GM19463 (cell line): ENCODE measurements around the gene GIT1.

Experiments used
- ATAC-seq: cut with Tn5 transposase; IDR thresholded peaks from one replicate; pipeline ENCODE4 v1.9.1; 2021; ENCODE audit warnings: mild to moderate bottlenecking, moderate library complexity; ENCODE audit not compliant: unreplicated experiment

GIT1 gene

DNA sequence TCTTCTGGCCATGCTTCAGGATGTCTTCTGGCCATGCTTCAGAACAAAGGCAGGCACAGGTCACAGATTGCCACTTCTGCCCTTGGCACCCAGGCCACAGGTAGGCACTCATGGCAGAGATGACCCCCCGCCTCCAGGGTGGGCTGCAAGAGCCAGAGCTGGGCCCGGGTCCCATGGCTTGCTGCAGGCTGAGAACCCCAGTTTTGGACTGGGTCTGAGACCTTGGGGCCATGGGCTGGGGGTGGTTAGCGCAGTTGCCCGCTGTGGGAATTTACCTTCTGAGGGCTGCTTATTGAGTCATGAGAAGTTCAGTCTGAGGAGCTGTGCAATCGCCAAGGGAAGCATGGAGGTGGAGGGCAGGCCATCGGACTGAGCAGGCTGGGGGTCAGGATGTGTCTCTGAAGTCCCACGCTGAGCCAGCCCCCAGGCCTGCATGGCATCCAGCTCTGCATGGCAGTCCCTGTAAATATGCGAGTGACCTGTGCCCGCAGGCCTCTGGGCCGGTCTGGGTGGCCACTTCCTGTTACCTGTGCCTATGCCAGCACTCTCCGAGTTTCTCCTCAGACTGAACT is 5.2 kb upstream of the GIT1 start:
- no peak for ATAC-seq

DNA sequence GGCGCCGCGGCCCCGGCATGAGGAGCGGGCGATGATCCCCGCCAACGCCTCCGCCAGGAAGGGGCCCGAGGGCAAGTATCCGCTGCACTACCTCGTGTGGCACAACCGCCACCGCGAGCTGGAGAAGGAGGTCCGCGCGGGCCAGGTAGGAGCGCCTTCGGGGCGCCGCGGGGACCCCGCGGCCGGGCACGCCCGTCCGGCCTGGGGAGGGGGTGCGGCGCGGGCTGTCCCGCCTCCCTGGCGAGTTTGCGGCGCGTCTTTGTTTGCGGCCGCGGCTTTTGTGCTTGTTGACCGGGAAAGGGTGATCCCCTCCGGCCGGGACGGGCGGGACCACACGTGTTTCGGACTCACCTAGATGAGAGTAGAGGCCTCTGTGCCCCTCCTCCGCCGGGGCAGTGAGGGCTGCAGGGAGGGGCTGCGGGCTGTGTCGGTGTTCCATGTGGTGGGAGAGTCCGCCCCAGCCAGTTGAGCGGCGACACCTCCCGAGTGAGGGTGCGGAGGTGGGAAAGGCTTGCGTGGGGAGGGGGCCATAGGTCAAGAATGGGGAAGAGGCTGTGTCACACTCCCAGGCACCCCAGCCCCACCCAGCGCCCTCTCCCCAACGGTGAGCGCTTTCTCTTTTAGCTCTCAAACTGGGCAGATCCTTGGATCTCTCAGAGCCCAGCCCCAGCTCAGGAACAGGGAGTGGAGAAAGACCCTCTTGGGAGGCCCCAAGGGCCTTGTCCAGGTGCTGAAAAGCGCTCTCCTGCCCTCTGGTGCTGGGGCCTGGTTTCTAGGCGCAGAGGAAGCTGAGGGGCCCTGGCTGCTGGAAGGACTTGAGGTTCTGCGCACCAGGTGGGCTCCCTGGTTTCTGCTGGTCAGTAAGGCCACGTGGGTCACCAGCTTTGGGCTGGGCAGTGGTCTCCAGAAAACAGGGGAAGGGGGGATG is 4.4 kb upstream of the GIT1 start:
- ATAC-seq: no peak

DNA sequence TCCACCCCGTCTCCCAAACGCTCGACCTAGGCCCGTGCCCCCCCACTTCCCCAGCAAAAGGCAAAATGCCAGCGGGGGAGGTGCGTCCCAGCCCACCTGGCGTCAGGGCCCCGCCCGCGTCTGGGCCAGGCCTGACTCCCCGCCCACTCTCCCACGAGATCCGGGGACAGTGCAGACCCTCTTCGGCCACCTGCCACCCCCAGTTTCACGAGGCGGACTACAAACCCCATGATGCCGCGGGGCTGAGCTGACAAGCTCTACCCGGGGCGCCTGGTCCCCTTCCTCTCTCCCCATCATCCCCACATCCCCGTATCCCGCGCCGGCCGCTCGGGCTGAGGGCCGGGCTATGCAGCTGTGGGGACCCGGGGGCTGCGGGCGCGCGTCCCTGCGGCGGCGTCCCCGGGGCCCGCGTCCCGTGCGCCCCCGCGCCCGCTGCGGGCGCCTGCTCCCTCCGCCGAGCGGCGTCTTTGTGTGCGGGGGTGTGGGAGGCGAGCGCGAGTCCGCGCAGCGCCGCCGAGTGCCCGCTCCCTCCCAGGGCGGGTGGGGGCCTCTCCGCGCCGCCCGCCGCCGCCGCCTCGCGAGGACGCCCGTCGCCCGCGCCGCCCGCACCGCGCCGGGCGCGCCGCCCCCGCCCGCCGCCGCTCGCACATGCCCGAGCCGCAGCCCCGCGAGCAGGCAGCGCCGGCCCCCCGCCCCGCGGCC is 3.6 kb upstream of the GIT1 start, which contains the start of gene ANKRD13B:
Gene ANKRD13B (plus strand): TSS at position 283 of the 702 bp plus-strand sequence. CDS start 490 bp downstream, outside the sequence.
- no peak for ATAC-seq

DNA sequence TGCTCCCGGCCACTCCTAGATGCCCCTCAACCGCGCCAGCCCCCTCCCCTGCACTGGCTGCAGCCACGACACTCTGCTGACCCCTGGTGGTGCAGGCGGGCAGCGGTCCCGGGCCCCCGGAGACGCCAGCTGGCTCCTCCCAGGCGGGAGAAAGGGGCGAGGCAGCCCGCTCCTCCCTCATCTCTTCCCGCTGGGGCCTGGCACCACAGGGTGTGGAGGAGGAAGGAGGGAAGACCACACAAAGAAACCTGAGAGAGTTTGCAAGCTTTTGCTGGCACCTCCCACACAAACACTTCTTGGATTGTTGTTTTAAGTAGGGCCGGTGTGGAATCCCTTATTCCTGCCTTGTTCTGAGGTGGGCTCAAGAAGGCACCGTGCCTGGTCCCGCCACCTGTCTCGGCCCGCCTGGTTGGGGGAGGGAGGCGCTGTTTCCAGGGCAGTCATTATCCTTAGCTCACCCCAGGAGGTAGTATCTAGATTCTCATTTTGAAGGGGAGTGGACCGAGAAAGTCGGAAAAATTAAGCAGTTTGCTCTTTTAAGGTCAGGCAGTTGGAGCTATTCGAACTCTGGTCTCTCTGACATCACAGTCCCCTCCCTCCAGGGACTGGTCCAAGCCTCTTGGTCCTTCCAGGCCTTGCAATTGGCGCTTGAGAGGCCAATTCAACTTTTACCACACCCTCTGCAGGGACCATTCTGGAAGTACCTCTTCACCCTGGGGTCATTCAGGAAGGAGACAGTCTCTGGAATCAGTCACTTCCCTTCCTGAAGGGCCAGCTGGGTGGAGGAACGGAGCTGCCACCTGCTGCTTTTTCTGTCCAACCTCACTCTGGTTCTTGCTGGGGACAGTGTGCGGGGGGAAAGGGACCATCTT is 2.5 kb upstream of the GIT1 start:
- ATAC-seq: peak; percentile 40

DNA sequence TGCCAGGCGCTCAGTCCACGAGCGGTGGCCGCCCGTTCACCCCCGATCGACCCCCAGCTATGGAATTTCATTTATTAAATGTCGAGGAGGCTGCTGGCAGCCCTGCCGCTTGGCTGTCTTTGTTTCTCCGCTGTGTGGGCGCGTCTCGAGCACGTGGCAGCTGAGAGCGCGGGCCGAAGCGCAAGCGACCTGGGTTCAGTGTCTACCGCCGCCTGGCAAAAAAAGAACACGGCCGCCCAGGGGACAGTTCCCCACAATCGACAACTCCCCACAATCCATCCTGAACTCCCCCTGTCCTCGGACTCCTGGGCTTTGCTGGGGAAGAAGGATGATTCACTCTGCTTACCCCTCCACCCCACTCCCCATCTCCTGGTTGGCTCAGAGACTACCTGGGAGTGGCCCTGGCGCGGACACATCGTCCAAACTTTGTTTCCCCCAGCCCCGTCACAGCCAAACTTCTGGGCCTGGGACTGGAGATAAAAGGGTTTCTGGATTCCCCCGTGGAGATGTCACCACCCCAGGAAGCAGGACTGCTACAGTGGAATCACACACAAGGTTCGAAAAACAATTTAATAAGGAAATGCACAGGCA is 1.8 kb upstream of the GIT1 start:
- no peak for ATAC-seq

DNA sequence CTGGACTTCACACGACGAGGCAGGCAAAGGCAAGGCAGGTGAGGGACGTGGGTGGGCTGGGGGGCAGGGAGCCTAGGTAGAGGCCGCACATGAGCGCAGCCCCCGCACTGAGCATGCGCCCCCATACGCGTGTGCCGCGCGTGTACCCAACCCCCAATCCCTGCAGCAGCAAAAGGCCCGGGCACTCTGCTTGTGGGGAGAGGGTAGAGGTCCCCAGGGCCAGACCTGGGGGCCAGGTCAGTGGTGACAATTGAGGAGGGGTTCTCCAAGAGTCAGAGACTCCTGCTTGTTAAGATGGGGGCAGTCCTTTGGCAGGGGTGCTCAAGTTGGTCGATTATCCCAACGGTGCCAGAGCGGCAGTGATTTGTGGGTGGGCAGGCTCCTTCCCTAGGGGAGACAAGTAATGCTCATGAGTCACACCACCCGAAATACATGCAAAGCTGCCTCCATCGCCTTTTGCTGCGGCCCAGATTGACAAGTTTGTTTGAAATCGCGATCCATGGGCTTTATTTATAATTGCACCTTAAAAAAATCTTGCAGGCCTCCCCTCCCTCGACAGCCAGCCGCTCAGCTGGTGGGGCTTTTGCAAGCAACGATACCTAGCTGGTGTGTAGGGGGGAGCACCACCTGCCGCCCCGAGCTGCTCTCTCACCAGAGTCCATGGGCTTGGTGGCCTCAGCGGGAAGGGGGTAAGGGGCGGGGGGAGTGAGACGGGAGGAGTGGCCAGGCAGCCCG is 1.1 kb upstream of the GIT1 start:
- no peak for ATAC-seq

DNA sequence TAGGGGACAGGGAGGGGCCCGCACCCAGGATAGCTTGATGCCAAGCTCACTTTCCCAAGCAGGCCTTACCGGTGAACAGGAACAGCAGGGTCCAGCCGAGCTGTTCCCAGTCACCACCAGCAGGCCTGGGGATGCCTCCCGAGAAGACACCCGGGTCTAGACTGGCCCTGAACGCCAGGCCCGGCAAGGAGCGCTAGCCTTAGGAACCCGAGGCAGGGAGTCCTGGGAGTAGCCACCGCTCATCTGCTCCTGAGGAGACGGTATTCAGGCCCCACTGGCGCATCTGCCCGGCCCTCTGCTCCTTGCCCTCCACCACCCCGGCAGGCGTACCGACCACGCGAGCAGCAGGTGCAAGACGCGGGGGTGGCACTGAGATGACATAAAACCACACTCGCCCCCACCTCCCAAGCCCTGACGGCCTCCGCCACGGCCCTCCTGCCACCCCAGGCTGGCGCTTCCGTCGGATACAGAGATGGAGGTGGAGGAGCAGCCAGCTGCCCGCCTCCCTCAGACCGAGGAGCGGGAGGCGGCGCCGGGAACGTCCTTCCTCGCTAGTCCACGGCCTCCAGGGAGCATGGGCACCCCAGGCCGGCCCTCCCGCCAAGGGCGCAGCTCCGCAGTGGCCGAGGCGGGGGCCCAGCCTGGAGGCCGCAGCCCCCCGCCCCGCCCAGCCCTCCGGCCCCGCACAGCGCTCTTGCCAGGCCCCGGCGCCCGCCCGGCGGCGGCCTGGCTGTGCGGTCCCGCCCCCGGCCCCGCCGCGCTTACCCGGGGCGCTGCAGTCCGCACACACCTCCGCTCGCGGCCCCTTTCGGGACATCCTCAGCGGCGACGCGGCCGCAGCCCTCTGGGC is 661 bp downstream of the GIT1 start:
- peak; percentile 13 for ATAC-seq

DNA sequence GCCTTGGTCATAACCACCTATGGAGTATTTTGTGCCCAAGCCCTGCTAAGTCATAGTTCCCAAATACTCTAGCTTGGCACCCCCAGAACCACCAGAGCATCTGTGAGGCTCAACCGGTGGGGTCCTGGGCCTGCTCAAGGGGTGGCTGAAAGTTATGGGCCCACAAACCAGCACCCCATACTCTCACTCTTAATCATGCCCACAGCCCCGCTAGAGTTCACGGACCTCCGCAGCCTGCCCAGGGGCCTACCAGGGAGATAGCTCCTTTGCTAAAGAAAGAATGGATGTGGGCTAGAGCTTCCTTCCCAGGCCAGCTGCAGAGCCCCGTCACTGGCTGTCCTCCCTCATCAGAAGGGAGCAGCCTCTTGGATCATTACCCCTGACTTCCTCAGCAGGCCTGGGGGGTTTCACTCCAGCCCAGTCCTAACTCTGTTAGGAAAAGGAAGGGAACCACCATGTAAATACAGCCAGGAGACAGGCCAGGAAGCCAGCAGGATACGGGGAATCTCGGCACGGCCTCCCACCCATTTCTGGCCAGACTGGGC is 1.4 kb downstream of the GIT1 start:
- no peak for ATAC-seq

DNA sequence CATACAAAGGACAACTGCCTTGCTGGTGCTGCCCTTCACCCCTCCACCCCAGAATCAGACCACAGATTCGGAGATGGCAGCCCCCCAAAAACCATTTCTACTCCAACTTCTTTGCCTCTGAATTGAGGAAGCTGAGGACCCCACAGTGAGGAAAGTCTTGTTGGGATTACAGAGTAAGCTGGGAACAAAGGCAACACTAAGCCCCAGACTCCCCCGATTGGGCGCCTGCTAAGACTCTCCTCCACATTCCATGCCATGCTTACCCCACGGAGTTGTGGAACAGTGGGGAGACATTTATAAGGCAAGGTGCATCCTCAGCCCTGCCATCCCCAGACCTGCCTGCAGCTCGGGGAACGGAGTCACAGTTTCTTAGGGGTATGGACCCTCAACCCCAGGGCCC is 1.9 kb downstream of the GIT1 start:
- ATAC-seq: no peak

DNA sequence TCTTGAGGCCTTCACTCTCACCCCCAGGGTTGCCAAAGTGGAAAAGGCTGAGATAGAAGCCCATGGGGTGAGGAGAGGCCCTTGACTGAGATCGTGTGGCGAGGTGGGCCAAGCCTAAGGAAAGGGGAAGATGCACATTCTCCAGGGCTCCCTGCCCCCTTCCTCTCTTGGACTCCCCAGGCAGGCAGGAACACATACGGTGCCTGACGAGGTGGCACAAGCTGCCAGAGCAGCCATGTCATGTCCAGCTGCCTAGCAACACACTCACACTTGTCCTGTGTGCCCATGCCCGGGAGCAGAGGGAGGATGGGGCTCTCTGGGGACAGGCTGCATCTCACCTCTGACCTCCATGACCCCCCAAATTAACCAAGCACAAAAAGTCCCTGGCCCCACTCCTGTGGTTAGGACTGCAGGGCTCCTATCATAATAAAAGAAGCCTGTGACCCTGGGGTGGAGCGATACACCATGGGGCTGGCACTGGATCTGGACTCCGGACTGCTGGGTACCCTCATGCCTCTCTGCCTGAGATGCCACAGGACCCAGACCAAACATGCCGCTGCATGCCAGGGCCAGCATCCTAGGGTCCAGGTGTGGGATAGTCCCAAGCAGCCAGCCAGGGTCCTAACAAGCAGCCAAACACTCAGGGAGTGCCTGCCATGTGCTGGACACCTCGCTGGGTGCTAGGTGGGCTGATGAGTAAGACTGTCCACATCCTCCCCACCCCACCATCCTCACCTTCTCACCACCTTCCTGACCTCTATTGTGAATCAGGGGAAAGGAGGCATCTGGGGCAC is 2.6 kb downstream of the GIT1 start:
- no peak for ATAC-seq

DNA sequence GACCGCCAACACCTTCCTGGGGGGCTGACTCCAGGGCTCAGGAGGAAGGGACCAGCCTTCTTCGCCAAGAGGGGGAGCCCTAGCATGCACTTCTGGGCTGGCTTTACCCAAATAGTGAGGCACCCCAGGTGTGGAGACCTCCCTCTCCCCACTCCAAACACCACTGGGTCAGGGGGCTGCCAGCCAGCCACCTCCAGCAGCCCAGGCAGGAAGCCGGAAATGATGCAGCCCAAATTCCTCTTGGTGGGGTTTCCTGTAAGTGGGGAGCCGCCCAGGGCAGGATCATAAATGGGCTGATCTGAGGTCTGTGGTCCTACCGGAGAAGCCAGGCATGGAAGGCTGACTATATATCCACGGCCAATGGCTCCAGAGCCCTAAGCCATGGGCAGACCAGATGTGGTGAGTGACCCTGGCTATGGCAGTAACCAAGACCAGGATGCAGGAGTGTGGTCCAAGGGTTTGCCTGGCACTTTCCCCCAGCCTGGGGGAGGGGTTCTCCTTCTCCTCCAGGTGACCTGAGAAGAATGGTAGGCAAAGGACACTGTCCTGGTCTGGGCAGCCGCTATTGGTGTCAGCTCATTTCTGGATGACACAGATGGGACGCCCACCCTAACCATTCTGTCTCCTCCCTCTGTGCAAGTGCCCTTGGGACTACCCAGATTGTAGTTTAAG is 4.2 kb downstream of the GIT1 start:
- ATAC-seq: no peak

DNA sequence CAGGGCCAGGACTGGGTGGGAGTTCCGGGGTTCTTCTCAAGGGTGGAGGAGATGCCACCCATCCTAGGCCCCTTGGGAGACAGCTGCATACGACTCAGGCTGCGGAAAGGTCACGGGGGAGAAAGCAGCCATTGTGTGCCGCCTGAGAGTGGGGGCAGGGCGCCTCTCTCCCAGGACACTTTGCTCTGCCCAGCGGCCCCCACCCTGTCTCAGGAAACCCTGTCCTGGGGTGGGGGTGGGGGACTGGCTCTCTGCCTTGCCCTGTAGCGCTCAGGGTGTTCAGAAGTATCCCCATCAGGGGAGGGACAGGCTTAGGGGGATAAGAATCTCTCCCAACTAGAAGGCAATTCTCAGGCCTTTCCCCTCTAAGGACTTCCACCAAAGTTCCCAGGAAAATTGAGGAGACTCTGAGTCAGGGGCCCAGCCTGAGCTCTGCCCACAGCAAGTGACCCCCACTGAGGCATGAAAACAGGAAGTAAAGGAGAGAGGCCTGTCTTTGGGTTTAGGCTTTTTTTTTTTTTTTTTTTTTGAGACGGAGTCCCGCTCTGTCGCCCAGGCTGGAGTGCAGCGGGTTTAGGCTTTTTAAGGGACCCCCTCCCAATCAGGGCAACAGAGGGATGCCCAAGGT is 4.9 kb downstream of the GIT1 start:
- ATAC-seq: no peak

DNA sequence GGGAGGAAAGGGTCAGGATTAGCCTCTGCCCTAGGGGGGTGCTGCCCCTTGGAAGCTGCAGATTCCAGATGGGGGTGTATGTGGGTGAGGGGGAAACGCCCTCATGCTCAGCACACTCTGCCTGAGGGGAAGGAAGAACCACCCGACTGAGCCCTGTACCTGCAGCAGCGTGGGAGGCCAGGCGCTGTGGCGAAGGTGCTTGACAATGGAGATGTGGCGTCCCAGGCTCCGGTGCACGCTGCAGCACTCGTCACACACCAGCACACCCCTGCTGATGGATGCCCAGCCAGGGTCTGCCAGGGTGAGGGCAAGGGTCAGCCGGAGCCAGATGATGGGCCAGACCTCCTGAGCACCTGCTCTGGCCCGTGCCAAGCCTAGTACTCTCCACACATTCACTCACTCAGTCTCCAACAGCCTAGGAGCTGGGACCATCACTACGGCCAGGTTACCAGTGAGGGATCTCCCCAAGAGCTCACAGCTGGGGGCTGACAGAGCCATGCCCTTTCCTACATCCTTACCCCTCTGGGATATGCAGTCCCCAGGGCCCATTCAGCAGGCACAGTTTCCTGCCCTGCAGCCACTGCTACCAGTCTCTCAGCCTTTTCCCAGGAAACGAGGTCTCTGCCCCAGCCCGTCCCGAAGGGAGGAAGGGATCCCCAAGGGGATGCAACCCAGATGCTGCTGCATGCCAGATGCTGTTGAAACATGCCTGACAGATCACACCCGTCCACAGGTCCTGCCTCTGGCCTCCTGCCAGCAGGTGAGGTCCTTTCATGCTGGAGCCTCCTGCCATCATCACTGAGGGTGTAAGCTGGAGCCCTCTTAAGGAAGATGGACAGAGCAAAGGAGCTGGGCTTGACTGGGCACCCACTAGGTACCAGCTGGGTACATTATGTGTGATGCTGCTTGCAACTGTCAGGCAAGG is 5.9 kb downstream of the GIT1 start:
- ATAC-seq: no peak

DNA sequence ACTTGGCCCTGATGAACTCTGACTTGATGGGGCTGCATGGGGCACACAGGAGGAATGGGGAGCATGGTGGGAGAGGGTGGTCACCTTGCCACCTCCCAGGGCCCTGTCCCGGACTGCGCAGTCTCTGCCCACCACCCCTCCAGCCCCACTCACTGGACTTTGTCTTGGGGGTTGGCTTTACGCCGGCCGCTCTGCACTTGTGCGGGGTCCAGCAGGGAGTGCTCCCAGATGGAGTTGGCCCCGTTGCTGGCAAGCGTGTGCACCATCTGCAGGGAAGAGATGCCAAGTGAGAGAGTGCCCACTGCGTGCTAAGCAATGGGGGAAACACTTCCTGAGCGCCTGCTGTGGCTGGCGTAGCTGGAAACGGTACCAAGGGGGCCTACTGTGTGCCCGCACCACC is 6.7 kb downstream of the GIT1 start:
- ATAC-seq: no peak

DNA sequence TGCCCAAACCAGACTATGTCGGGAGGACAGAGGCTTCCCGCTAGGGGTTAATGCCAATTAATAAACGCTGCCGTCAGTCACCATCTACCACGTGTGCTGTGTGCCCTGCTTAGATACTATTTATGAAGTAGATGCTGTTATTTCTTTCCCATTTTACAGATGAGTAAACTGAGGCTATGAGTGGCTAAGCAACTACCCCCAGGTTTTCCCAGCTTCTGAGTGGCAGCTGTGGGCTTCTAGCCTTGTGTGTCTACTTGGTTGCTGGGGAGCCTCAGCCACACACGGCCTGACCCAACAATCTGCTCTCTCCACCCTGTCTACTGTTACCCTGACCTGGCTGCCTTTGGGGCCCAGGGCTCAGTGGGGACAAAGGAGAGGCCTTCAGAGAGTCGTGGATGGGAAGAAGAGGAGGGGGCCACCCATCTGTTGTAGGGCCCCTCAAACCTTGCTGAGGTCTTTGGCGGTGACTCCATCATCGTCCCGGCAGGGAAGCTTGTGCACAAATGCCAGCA is 7.1 kb downstream of the GIT1 start:
- ATAC-seq: no peak
